ENCODE results near the gene IFT43. TPM values are rescaled to one million over a fixed set of nuclear protein-coding genes. Genes with fewer than 3 reads are reported as not detected.

The IFT43 gene
- total RNA-seq, 1 donor from 2014 or later = 52.1 TPM

GRCh38 chr14:76055330-76055729 is 69.8 kb downstream of the IFT43 start:
- DNase-seq (ENCODE audit: low spot score, unreplicated experiment) = no peak
- Mint-ChIP-seq H3K27me3 (no peaks in the 10 kb centered on the region), H3K27ac (no peak overlapping the region), H3K9me3 (ENCODE audit: low read depth) (no peaks in the 10 kb centered on the region), H3K36me3 (ENCODE audit: insufficient read depth) (peaks cover 9% of the 10 kb centered on the region), H3K4me1 (ENCODE audit: low read depth) (no peaks in the 10 kb centered on the region), H3K4me3 (ENCODE audit: low read depth) (no peak overlapping the region)
- no peak for TF ChIP-seq CTCF (IDR thresholded peaks at IDR 0.05; ENCODE audit: unreplicated experiment)

GRCh38 chr14:76056128-76056527 is 70.6 kb downstream of the IFT43 start:
- Mint-ChIP-seq H3K4me1 (ENCODE audit: low read depth) (no peaks in the 10 kb centered on the region), H3K9me3 (ENCODE audit: low read depth) (no peaks in the 10 kb centered on the region), H3K27ac (no peak overlapping the region), H3K36me3 (ENCODE audit: insufficient read depth) (peaks cover 10% of the 10 kb centered on the region), H3K27me3 (no peaks in the 10 kb centered on the region), H3K4me3 (ENCODE audit: low read depth) (no peak overlapping the region)
- DNase-seq (ENCODE audit: low spot score, unreplicated experiment) = no peak
- TF ChIP-seq CTCF (IDR thresholded peaks at IDR 0.05; ENCODE audit: unreplicated experiment) = peak; percentile 26

- Mint-ChIP-seq H3K27me3 (no peaks in the 10 kb centered on the region), H3K4me1 (ENCODE audit: low read depth) (no peaks in the 10 kb centered on the region), H3K36me3 (ENCODE audit: insufficient read depth) (peaks cover 16% of the 10 kb centered on the region), H3K27ac (no peak overlapping the region), H3K4me3 (ENCODE audit: low read depth) (no peak overlapping the region), H3K9me3 (ENCODE audit: low read depth) (no peaks in the 10 kb centered on the region)
- TF ChIP-seq CTCF (IDR thresholded peaks at IDR 0.05; ENCODE audit: unreplicated experiment) = no peak
- DNase-seq (ENCODE audit: low spot score, unreplicated experiment) = no peak
These were observed 72.4 kb downstream of the IFT43 start for GRCh38 chr14:76057914-76058313.

- peaks cover 7% of the 10 kb centered on the region for H3K9me3 Mint-ChIP-seq (ENCODE audit: low read depth)
- no peaks in the 10 kb centered on the region for H3K4me1 Mint-ChIP-seq (ENCODE audit: low read depth)
- no peak for DNase-seq (ENCODE audit: low spot score, unreplicated experiment)
- H3K4me3 Mint-ChIP-seq (ENCODE audit: low read depth) = no peak overlapping the region
- H3K27ac Mint-ChIP-seq = no peak overlapping the region
- no peak for TF ChIP-seq CTCF (IDR thresholded peaks at IDR 0.05; ENCODE audit: unreplicated experiment)
- H3K36me3 Mint-ChIP-seq (ENCODE audit: insufficient read depth) = peaks cover 47% of the 10 kb centered on the region
- no peaks in the 10 kb centered on the region for H3K27me3 Mint-ChIP-seq
These were observed 77.8 kb downstream of the IFT43 start for GRCh38 chr14:76063327-76063726.

GRCh38 chr14:76065519-76065918 is 80.0 kb downstream of the IFT43 start:
- Mint-ChIP-seq H3K27ac (no peak overlapping the region), H3K36me3 (ENCODE audit: insufficient read depth) (peaks cover 44% of the 10 kb centered on the region), H3K4me3 (ENCODE audit: low read depth) (no peak overlapping the region), H3K9me3 (ENCODE audit: low read depth) (peaks cover 7% of the 10 kb centered on the region), H3K27me3 (no peaks in the 10 kb centered on the region), H3K4me1 (ENCODE audit: low read depth) (no peaks in the 10 kb centered on the region)
- TF ChIP-seq CTCF (IDR thresholded peaks at IDR 0.05; ENCODE audit: unreplicated experiment) = no peak
- DNase-seq (ENCODE audit: low spot score, unreplicated experiment) = no peak
